CD4-positive, alpha-beta memory T cell (primary cell): ENCODE measurements around the gene SDC1. TPM values are rescaled to one million over a fixed set of nuclear protein-coding genes. Genes with fewer than 3 reads are reported as not detected.
"Not testable (repeated sequence)": the region's sequence is repeated elsewhere in the genome, so short reads cannot be mapped to it uniquely, and the experiment has no call there.

Experiments
- CTCF ChIA-PET: fragments of 350-600 bp; sonication (Branson Sonifier 250); formaldehyde crosslinking; loops from one replicate; lab custom pipeline; 2021; ENCODE audit warnings: inconsistent platforms; ENCODE audit not compliant: partially characterized antibody; lab: Charles Lee
- POLR2A ChIA-PET: fragments of 350-600 bp; sonication (Branson Sonifier 250); formaldehyde crosslinking; loops from one replicate; lab custom pipeline; 2021; ENCODE audit not compliant: partially characterized antibody; lab: Charles Lee
- DNase-seq, 5 donors: peaks; one replicate each; pipeline versions ENCODE4 v3.0.0 to v3.0.0-alpha.2; 2020 to 2022; ENCODE audit warnings: mixed read lengths in 1 of 5
- H3K27ac ChIP-seq: one replicate; pipeline ENCODE4 v1.7.0; 2013; ENCODE audit warnings: low read depth, low read length
- H3K27me3 ChIP-seq: 2 replicates; pipeline ENCODE4 v1.7.0; 2013; ENCODE audit warnings: mild to moderate bottlenecking, low read length, moderate library complexity; ENCODE audit not compliant: insufficient read depth
- H3K36me3 ChIP-seq: 2 replicates; pipeline ENCODE4 v1.7.0; 2013; ENCODE audit warnings: mild to moderate bottlenecking, low read length, moderate library complexity; ENCODE audit not compliant: insufficient read depth
- H3K4me1 ChIP-seq: 2 replicates; pipeline ENCODE4 v1.7.0; 2013; ENCODE audit warnings: mild to moderate bottlenecking, low read length, moderate library complexity; ENCODE audit not compliant: insufficient read depth
- H3K4me3 ChIP-seq, 2 donors: one replicate each; pipeline ENCODE4 v1.7.0; 2013; ENCODE audit warnings: low read length in 2 of 2, mild to moderate bottlenecking in 1 of 2
- H3K9me3 ChIP-seq, 2 donors: one replicate each; pipeline ENCODE4 v1.7.0; 2013; ENCODE audit warnings: low read length in 2 of 2, control low read depth in 1 of 2; ENCODE audit not compliant: control insufficient read depth in 1 of 2
- H3K27ac Mint-ChIP-seq, 7 donors: one replicate each; pipeline ENCODE4 v1.8.0; 2020 to 2021; ENCODE audit warnings: mixed read lengths in 7 of 7, mild to moderate bottlenecking in 6 of 7, inconsistent platforms in 3 of 7, moderate library complexity in 3 of 7
- H3K27me3 Mint-ChIP-seq, 2 donors: one replicate each; pipeline ENCODE4 v1.8.0; 2020 to 2021; ENCODE audit warnings: mixed read lengths in 2 of 2
- H3K36me3 Mint-ChIP-seq, 2 donors: one replicate each; pipeline ENCODE4 v1.8.0; 2020 to 2021; ENCODE audit warnings: mixed read lengths in 2 of 2, inconsistent platforms in 1 of 2, mild to moderate bottlenecking in 1 of 2
- H3K4me1 Mint-ChIP-seq, 4 donors: one replicate each; pipeline ENCODE4 v1.8.0; 2020 to 2021; ENCODE audit warnings: mixed read lengths in 4 of 4, mild to moderate bottlenecking in 1 of 4
- H3K4me3 Mint-ChIP-seq, 8 donors: one replicate each; pipeline ENCODE4 v1.8.0; 2020 to 2021; ENCODE audit warnings: mixed read lengths in 8 of 8, mild to moderate bottlenecking in 7 of 8, moderate library complexity in 6 of 8, inconsistent platforms in 3 of 8
- H3K9me3 Mint-ChIP-seq, 8 donors: one replicate each; pipeline ENCODE4 v1.8.0; 2020 to 2021; ENCODE audit warnings: mixed read lengths in 8 of 8, mild to moderate bottlenecking in 5 of 8, inconsistent platforms in 3 of 8, moderate library complexity in 1 of 8
- intact Hi-C: fragments of 100-400 bp; cut with micrococcal nuclease; formaldehyde crosslinking; loops from one replicate; pipeline ENCODE4 v1.15.1; 2023
- polyA plus RNA-seq, 2 donors: library from polyadenylated mRNA; unstranded; fragments of 300-500 nt; fragmentation: Illumina TruSeq; gene quantifications; one replicate each; pipeline ENCODE4 v1.2.3, GENCODE V29; 2021
- total RNA-seq, 2 experiments: library from RNA; stranded (reverse); gene quantifications; one replicate each; pipeline ENCODE4 v1.2.3, GENCODE V29; 2021

SDC1 gene
- total and polyA plus RNA-seq, 4 experiments from 2014 or later = 0.09 TPM; not detected in 3

- Mint-ChIP-seq H3K9me3 (no peaks in the 10 kb centered on the region), H3K4me3 (no peak overlapping the region), H3K36me3 (peaks cover 55 to 78% of the 10 kb centered on the region in 2 donors), H3K27me3 (no peaks in the 10 kb centered on the region), H3K27ac (peak overlapping the region in 1 of 7 donors; percentile 61), H3K4me1 (peaks cover 0 to 2% (median 0%) of the 10 kb centered on the region in 4 donors)
- ChIA-PET CTCF (no interaction called here), POLR2A (no interaction called here)
- peaks cover 45% of the 10 kb centered on the region for H3K36me3 ChIP-seq
- intact Hi-C loops = no loop called here
- H3K4me3 ChIP-seq = no peak overlapping the region
- H3K27ac ChIP-seq = no peak overlapping the region
- DNase-seq = no peak
- H3K9me3 ChIP-seq = no peaks in the 10 kb centered on the region
- no peaks in the 10 kb centered on the region for H3K4me1 ChIP-seq
- no peaks in the 10 kb centered on the region for H3K27me3 ChIP-seq
Measured at GRCh38 chr2:20250436-20250835, 25.5 kb upstream of the SDC1 start.

DNA sequence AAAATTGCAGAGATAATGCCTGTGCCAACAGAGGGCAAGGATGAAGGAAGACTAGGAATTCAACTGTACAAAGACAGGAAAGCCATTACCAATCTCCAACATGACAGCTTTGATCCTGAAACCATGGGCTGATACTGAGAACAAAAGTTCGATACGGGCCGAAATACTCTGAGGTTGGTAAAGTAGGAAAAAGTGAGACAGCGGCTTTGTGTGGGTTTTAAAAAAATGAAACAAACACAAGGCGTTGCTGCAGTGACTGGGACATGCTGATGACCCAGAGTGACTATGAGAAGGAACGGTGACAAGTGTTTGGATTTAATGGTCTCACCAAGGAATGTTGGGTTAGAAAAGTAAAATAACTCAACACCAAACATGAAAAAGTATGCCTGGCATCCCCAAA lies 24.2 kb upstream of the SDC1 start:
- no peak overlapping the region for H3K4me3 ChIP-seq
- H3K36me3 ChIP-seq = peaks cover 35% of the 10 kb centered on the region
- peaks cover 48 to 66% of the 10 kb centered on the region in 2 donors for H3K36me3 Mint-ChIP-seq
- no peaks in the 10 kb centered on the region for H3K9me3 ChIP-seq
- no peaks in the 10 kb centered on the region for H3K9me3 Mint-ChIP-seq
- ChIA-PET CTCF (no interaction called here), POLR2A (no interaction called here)
- no peak overlapping the region for H3K4me3 Mint-ChIP-seq
- intact Hi-C loops = loop anchor here (10.0 kb wide), 1 partner anchor 406 kb away; the partner anchor contains the start of gene HS1BP3
- DNase-seq = no peak
- H3K27ac ChIP-seq = no peak overlapping the region
- no peaks in the 10 kb centered on the region for H3K27me3 Mint-ChIP-seq
- no peaks in the 10 kb centered on the region for H3K4me1 ChIP-seq
- H3K4me1 Mint-ChIP-seq = peaks cover 0 to 4% (median under 1%) of the 10 kb centered on the region in 4 donors
- peak overlapping the region in 3 of 7 donors; percentile 36 to 90 (median 76) for H3K27ac Mint-ChIP-seq
- H3K27me3 ChIP-seq = no peaks in the 10 kb centered on the region

DNA sequence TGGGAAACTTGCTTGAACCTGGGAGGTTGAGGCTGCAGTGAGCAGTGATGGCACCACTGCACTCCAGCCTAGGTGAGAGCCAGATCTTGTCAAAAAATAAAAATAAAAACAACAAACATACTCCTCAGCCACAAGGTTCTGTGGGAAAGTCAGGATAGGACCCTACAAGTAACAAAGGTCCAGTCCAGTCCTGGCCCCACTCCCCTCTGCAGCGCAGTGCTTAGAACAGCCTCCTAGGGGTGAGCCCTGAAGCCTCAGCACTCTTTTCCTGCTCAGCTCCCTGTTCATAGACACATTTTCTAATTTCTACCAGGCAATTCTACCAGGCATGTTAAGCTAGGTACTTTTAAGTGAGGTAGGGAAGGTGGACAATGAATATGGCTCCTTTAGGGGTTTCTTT lies 22.2 kb upstream of the SDC1 start:
- H3K4me3 Mint-ChIP-seq = no peak overlapping the region
- peaks cover 15% of the 10 kb centered on the region for H3K36me3 ChIP-seq
- H3K9me3 Mint-ChIP-seq = peaks cover 0 to 2% (median 0%) of the 10 kb centered on the region in 8 donors
- intact Hi-C loops = loop anchor here (10.0 kb wide), 1 partner anchor 408 kb away; the partner anchor contains the start of gene HS1BP3
- no peaks in the 10 kb centered on the region for H3K27me3 ChIP-seq
- no peaks in the 10 kb centered on the region for H3K9me3 ChIP-seq
- H3K27ac Mint-ChIP-seq = peak overlapping the region in 2 of 7 donors; percentile 9 to 75
- H3K4me1 ChIP-seq = peaks cover under 1% of the 10 kb centered on the region
- H3K27me3 Mint-ChIP-seq = no peaks in the 10 kb centered on the region
- peaks cover under 1 to 4% (median 1%) of the 10 kb centered on the region in 4 donors for H3K4me1 Mint-ChIP-seq
- no peak overlapping the region for H3K4me3 ChIP-seq
- no peak for DNase-seq
- ChIA-PET CTCF (no interaction called here), POLR2A (no interaction called here)
- no peak overlapping the region for H3K27ac ChIP-seq
- peaks cover 42 to 45% of the 10 kb centered on the region in 2 donors for H3K36me3 Mint-ChIP-seq

- H3K36me3 Mint-ChIP-seq = peaks cover 14 to 15% of the 10 kb centered on the region in 2 donors
- H3K9me3 Mint-ChIP-seq, H3K9me3 ChIP-seq, H3K27me3 ChIP-seq, DNase-seq, H3K36me3 ChIP-seq, H3K4me3 Mint-ChIP-seq, H3K4me1 Mint-ChIP-seq, CTCF ChIA-PET, H3K27me3 Mint-ChIP-seq, H3K4me1 ChIP-seq, H3K4me3 ChIP-seq, POLR2A ChIA-PET, H3K27ac ChIP-seq: not testable (repeated sequence)
- peak overlapping the region in 3 of 7 donors; percentile 10 to 40 (median 31) for H3K27ac Mint-ChIP-seq
- intact Hi-C loops = loop anchor here (10.0 kb wide), 1 partner anchor 411 kb away; the partner anchor contains the start of gene HS1BP3
Measured at GRCh38 chr2:20243637-20244036, 18.7 kb upstream of the SDC1 start.

DNA sequence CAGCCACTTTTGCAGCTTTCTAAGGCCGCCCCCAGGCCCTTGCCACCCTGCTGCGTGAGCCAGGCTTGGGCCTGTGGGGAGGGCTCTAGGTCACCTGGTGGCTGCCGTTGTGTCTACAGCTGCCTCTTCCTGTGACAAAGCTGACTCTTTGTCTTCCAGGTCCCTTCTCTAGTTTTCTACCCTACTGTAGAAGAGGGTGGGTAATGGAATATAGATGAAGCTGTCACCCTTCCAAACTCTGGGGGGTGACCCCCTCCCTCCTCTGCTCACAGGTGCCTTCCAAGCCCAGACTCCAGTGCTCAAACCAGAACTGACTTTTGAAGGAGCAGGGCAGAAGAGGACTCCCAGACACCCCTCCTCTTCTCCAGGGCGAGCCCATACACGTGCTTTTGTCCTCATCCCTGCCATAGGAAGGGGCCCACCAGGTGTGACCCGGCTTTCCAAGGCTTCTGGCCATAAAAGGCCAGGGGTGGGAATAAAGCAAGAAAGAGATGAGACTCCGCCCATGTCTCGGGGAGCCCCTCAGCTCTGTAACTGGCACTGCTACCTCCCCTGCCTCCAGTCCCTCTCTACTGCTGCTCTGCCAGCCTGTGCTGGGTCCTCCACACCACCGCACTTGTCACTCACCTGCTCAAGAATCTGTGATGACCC lies 17.9 kb upstream of the SDC1 start:
- peaks cover 4% of the 10 kb centered on the region in 2 donors for H3K27me3 Mint-ChIP-seq
- no peak overlapping the region for H3K4me3 Mint-ChIP-seq
- no peaks in the 10 kb centered on the region for H3K27me3 ChIP-seq
- ChIA-PET POLR2A (no interaction called here), CTCF (interaction anchor here (1.2 to 1.4 kb wide), 2 partner anchors 10 to 26 kb away, joined by 3 read pairs; no protein-coding TSS in a partner anchor)
- peaks cover 10% of the 10 kb centered on the region in 2 donors for H3K36me3 Mint-ChIP-seq
- no peaks in the 10 kb centered on the region for H3K9me3 ChIP-seq
- H3K4me1 Mint-ChIP-seq = peaks cover 4 to 10% (median 7%) of the 10 kb centered on the region in 4 donors
- H3K36me3 ChIP-seq = no peaks in the 10 kb centered on the region
- H3K27ac Mint-ChIP-seq = peak overlapping the region in 2 of 7 donors; percentile 40 to 79
- H3K4me3 ChIP-seq = no peak overlapping the region
- intact Hi-C loops = loop anchor here (10.0 kb wide), 1 partner anchor 412 kb away; the partner anchor contains the start of gene HS1BP3
- DNase-seq = no peak
- peaks cover 4% of the 10 kb centered on the region for H3K4me1 ChIP-seq
- H3K9me3 Mint-ChIP-seq = peaks cover 0 to 3% (median 0%) of the 10 kb centered on the region in 8 donors
- H3K27ac ChIP-seq = no peak overlapping the region

DNA sequence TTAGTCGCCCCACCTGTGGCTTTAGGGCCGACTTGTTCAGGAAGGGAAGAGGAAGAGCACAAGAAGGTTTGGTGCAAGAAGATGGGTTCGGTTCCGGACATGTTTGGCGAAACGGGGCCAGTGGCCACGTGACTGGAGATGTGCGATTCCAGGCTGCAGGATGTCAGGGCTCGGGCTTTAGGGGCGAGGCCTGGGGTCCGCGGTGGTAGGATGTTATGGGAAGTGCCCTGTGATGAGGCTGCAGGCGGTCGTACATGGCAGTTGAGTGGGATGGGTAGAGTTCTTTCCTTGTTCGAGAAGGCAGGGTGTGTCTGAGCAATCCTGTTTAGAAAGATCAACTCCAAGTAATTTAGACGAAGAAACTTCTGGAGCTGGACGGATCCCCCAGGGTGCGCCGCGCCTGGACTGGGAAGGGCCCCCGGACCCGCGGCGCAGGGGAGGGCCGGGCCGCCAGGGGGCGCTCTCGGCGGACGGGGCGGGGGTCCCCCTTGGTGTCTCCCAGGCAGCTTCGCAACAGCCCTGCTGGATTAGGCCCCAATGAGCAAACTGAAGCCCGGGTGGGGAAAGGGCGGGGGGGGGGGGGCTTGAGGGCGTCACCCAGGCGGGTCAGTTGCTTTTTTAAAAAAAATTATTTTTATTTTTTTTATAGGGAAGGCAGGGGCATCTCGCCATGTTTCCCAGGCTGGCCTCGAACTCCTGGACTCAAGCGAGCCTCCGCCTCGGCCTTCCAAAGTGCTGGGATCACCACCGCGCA lies 17.2 kb upstream of the SDC1 start:
- Mint-ChIP-seq H3K4me3 (peak overlapping the region in 7 of 8 donors; percentile 8 to 71 (median 41)), H3K27ac (peak overlapping the region in 2 of 7 donors; percentile 5 to 39), H3K9me3 (peaks cover 0 to 6% (median under 1%) of the 10 kb centered on the region in 8 donors), H3K27me3 (peaks cover 7 to 10% of the 10 kb centered on the region in 2 donors), H3K36me3 (peaks cover 3 to 4% of the 10 kb centered on the region in 2 donors), H3K4me1 (peaks cover 4 to 10% (median 7%) of the 10 kb centered on the region in 4 donors)
- POLR2A ChIA-PET = no interaction called here
- Histone ChIP-seq H3K36me3 (no peaks in the 10 kb centered on the region), H3K4me3 (no peak overlapping the region), H3K27me3 (no peaks in the 10 kb centered on the region), H3K4me1 (peaks cover 4% of the 10 kb centered on the region), H3K9me3 (no peaks in the 10 kb centered on the region), H3K27ac (no peak overlapping the region)
- intact Hi-C loops = loop anchor here (10.0 kb wide), 1 partner anchor 413 kb away; the partner anchor contains the start of gene HS1BP3
- CTCF ChIA-PET = interaction anchor here (1.2 to 1.4 kb wide), 3 partner anchors 11 to 27 kb away, joined by 3 read pairs; no protein-coding TSS in a partner anchor
- peak in 1 of 5 donors; percentile 16 for DNase-seq

- H3K9me3 Mint-ChIP-seq, H3K4me3 Mint-ChIP-seq, H3K27ac Mint-ChIP-seq, CTCF ChIA-PET, H3K4me1 Mint-ChIP-seq, H3K4me1 ChIP-seq, H3K27ac ChIP-seq, DNase-seq, H3K36me3 ChIP-seq, H3K36me3 Mint-ChIP-seq, H3K4me3 ChIP-seq, H3K9me3 ChIP-seq, H3K27me3 ChIP-seq, POLR2A ChIA-PET: not testable (repeated sequence)
- intact Hi-C loops = loop anchor here (10.0 kb wide), 1 partner anchor 415 kb away; the partner anchor contains the start of gene HS1BP3
- H3K27me3 Mint-ChIP-seq = peaks cover 17% of the 10 kb centered on the region in 2 donors
Measured at GRCh38 chr2:20240291-20240690, 15.4 kb upstream of the SDC1 start.
